GM18909 (cell line): Measurements from ENCODE around the gene UBIAD1.
"Not testable (repeated sequence)": the region's sequence is repeated elsewhere in the genome, so short reads cannot be mapped to it uniquely, and the experiment has no call there.

Experiments
- ATAC-seq: cut with Tn5 transposase; IDR thresholded peaks from one replicate; pipeline ENCODE4 v1.9.1; 2021; ENCODE audit warnings: mild to moderate bottlenecking; ENCODE audit not compliant: unreplicated experiment, poor library complexity

The UBIAD1 gene

GRCh38 chr1:11305516-11305915 is 32.5 kb downstream of the UBIAD1 start:
- not testable (repeated sequence) for ATAC-seq

- ATAC-seq, result no peak
Observed at GRCh38 chr1:11307852-11308251, 34.9 kb downstream of the UBIAD1 start.

- ATAC-seq, result no peak
Observed at GRCh38 chr1:11308699-11309224, 35.8 kb downstream of the UBIAD1 start.

GRCh38 chr1:11309385-11309784 is 36.4 kb downstream of the UBIAD1 start:
- ATAC-seq, result no peak

GRCh38 chr1:11311816-11312755 is 39.1 kb downstream of the UBIAD1 start:
- no peak for ATAC-seq

- no peak for ATAC-seq
Observed at GRCh38 chr1:11314959-11315358, 42.0 kb downstream of the UBIAD1 start.

- ATAC-seq, result no peak
Observed at GRCh38 chr1:11316701-11317100, 43.7 kb downstream of the UBIAD1 start.

GRCh38 chr1:11318982-11319381 is 46.0 kb downstream of the UBIAD1 start:
- no peak for ATAC-seq

- ATAC-seq, result no peak
Observed at GRCh38 chr1:11320153-11320936, 47.3 kb downstream of the UBIAD1 start.

- no peak for ATAC-seq
Observed at GRCh38 chr1:11321656-11322491, 48.9 kb downstream of the UBIAD1 start.

GRCh38 chr1:11324567-11325165 is 51.7 kb downstream of the UBIAD1 start:
- no peak for ATAC-seq

GRCh38 chr1:11326070-11326469 is 53.1 kb downstream of the UBIAD1 start:
- no peak for ATAC-seq

- ATAC-seq, result no peak
Observed at GRCh38 chr1:11328444-11328843, 55.4 kb downstream of the UBIAD1 start.

GRCh38 chr1:11330411-11330810 is 57.4 kb downstream of the UBIAD1 start:
- ATAC-seq, result no peak

- no peak for ATAC-seq
Observed at GRCh38 chr1:11331036-11331944, 58.3 kb downstream of the UBIAD1 start.

GRCh38 chr1:11331945-11332546 is 59.0 kb downstream of the UBIAD1 start:
- no peak for ATAC-seq

- ATAC-seq, result no peak
Observed at GRCh38 chr1:11333631-11334030, 60.6 kb downstream of the UBIAD1 start.

- ATAC-seq, result no peak
Observed at GRCh38 chr1:11334261-11334804, 61.3 kb downstream of the UBIAD1 start.
